Uterus (tissue), 4 donors: ENCODE measurements around the gene AZIN2. TPM values are rescaled to one million over a fixed set of nuclear protein-coding genes. Genes with fewer than 3 reads are reported as not detected.

Experiments
- DNase-seq, 2 donors: peaks; one replicate each; pipeline ENCODE4 v3.0.0-alpha.2; 2019 to 2020
- H3K27ac ChIP-seq, 2 donors: fragments of 200-600 bp; sonication (generic); 1 replicate in 1 of 2; 2 replicates in 1 of 2; pipeline ENCODE4 v1.5.1; 2016 to 2018
- H3K27me3 ChIP-seq, 2 donors: fragments of 200-600 bp; sonication (generic); one replicate each; pipeline ENCODE4 v1.5.1; 2018 to 2019; ENCODE audit warnings: control low read depth in 1 of 2
- H3K36me3 ChIP-seq, 2 donors: fragments of 200-600 bp; sonication (generic); one replicate each; pipeline ENCODE4 v1.5.1; 2019; ENCODE audit warnings: control low read depth in 1 of 2
- H3K4me1 ChIP-seq, 2 donors: fragments of 200-600 bp; sonication (generic); one replicate each; pipeline ENCODE4 v1.5.1; 2018 to 2019; ENCODE audit warnings: control low read depth in 1 of 2
- H3K4me3 ChIP-seq, 2 donors: fragments of 200-600 bp; sonication (generic); 1 replicate in 1 of 2; 2 replicates in 1 of 2; pipeline ENCODE4 v1.5.1; 2018 to 2019; ENCODE audit warnings: mild to moderate bottlenecking in 1 of 2
- H3K9me3 ChIP-seq, 2 donors: fragments of 200-600 bp; sonication (generic); one replicate each; pipeline ENCODE4 v1.5.1; 2019; ENCODE audit warnings: control low read depth in 1 of 2
- POLR2A ChIP-seq, 2 donors: fragments of 450-650 bp; IDR thresholded peaks; one replicate each; pipeline ENCODE4 v1.6.1; 2016; ENCODE audit warnings: antibody characterized with exemption in 2 of 2, mild to moderate bottlenecking in 1 of 2, moderate library complexity in 1 of 2
- intact Hi-C: fragments of 100-400 bp; cut with DNase I; formaldehyde crosslinking; loops from one replicate; pipeline ENCODE4 v1.15.1; 2023; ENCODE audit warnings: low total_unique reads
- total RNA-seq, 4 donors: library from RNA; depleted of rRNA in 3 of 4; stranded (reverse); fragments of >200 nt in 3 of 4; gene quantifications; one replicate each; pipeline versions ENCODE4 v1.1.0 to v1.2.4, GENCODE V29; 2014 to 2023
- TF ChIP-seq, protein P1 (sequence below), 4 experiments: fragments of 200-600 bp in 2 of 4; fragments of 450-650 bp in 2 of 4; sonication (generic) in 2 of 4; IDR thresholded peaks; one replicate each; pipeline ENCODE4 v1.5.1; 2016 to 2019; ENCODE audit warnings: antibody characterized with exemption in 4 of 4, mild to moderate bottlenecking in 2 of 4, moderate library complexity in 1 of 4
- donor health status: DM: yes; HTN: yes; CAD: no.

Gene AZIN2
- total RNA-seq, 4 donors from 2014 or later: 1.2 to 16.1 (median 6.9) TPM

DNA sequence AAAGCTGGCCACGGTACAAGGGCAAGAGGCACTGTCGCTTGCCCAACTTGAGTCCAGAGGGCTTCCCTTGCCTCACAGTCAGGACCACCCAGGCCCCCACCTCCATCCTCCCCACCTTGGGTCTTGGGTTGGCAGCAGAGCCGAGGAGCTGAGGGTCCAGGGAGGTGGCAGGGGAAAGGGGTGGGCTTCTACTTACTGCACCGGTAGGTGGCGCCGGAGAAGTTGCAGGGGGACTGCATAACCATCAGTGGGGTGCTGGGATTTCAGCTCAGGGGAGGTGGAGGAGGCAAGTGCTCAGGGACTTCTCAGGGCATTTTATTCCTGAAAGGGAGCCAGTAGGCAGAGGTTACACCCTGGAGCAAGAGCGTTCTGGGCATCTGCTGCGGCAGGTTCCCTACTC is 56.8 kb downstream of the AZIN2 start:
- H3K9me3 ChIP-seq: no peaks in the 10 kb centered on the region
- TF ChIP-seq POLR2A (IDR thresholded peaks at IDR 0.05): no peak
- TF ChIP-seq, protein P1, sequence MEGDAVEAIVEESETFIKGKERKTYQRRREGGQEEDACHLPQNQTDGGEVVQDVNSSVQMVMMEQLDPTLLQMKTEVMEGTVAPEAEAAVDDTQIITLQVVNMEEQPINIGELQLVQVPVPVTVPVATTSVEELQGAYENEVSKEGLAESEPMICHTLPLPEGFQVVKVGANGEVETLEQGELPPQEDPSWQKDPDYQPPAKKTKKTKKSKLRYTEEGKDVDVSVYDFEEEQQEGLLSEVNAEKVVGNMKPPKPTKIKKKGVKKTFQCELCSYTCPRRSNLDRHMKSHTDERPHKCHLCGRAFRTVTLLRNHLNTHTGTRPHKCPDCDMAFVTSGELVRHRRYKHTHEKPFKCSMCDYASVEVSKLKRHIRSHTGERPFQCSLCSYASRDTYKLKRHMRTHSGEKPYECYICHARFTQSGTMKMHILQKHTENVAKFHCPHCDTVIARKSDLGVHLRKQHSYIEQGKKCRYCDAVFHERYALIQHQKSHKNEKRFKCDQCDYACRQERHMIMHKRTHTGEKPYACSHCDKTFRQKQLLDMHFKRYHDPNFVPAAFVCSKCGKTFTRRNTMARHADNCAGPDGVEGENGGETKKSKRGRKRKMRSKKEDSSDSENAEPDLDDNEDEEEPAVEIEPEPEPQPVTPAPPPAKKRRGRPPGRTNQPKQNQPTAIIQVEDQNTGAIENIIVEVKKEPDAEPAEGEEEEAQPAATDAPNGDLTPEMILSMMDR (IDR thresholded peaks at IDR 0.05): peak in 2 of 4 experiments; percentile 31 to 35
- no peaks in the 10 kb centered on the region for H3K36me3 ChIP-seq
- intact Hi-C loops: no loop called here
- H3K4me3 ChIP-seq: no peak overlapping the region
- no peaks in the 10 kb centered on the region for H3K27me3 ChIP-seq
- peak in 1 of 2 donors; percentile 27 for DNase-seq
- H3K27ac ChIP-seq: no peak overlapping the region
- no peaks in the 10 kb centered on the region for H3K4me1 ChIP-seq

DNA sequence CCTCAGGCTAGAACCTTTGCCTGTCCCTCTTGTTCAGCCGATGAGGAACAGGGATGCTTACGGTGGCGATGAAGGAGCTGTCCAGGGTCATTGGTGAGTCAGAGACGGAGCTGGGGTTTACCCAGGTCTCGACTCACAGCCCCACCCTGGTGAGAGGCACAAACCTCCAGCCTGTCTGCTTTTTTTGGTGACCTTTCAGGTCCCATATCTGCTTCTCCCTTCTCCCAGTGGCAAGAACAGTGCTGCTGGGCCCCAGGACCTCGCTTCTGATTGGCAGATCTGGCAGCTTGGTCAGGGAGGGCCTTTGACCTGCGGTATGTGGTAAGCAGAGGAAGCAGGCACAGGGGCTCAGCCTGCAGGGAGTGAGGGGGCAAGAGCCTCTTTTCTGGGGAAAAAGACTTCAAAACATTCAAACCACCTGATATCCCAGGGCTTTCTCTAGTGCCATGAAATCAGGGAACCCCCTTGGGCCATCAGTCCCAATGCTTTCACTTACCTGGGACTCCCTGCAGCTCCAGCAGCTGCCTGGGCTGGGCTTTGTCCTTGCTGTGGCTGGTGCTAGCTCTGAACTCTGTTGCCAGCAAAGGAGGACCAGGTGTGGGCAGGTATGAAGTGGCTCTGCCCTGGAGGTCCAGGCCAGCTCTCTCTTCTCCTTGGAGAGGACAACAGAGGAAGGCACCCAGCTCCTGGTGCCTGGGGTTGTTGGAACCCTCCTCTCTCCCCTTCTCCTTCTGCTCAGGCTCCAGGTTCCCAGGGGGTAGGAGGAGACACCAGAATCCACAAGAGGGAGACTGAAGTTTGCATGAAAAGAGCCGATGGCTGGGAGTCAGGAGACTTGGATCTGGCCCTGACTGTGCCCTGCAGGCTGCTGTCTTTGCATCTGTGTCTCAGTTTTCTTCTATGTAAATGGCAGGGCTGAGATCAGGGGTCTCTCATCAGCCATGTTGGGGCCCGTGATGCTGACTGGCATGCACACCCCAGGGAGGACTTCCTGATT is 59.5 kb downstream of the AZIN2 start:
- no peak for DNase-seq
- no peak for TF ChIP-seq POLR2A (IDR thresholded peaks at IDR 0.05)
- TF ChIP-seq, protein P1 (IDR thresholded peaks at IDR 0.05): no peak
- intact Hi-C loops: no loop called here

DNA sequence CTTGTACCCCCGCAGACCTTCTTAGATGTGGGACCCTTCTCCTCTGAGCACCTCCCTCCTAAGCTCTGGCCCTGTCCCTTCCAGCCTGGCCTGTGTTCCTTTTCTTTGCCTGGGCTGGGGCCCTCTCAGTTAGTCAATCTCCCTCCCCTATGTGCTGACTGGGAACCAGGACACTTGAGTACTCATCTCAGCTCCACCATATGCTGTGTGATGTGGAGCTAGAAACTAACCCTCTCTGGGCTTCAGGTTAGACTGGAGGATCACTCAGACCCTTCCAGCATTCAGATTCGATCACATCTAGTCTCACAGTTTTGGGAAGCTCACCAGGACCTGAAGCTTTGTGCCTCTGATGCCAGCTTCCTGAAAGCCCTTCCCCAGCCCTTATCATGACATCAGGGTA is 60.3 kb downstream of the AZIN2 start:
- Histone ChIP-seq H3K4me3 (no peak overlapping the region), H3K4me1 (no peaks in the 10 kb centered on the region), H3K9me3 (no peaks in the 10 kb centered on the region), H3K27ac (no peak overlapping the region), H3K36me3 (no peaks in the 10 kb centered on the region), H3K27me3 (no peaks in the 10 kb centered on the region)
- DNase-seq: no peak
- TF ChIP-seq, protein P1 (IDR thresholded peaks at IDR 0.05): no peak
- TF ChIP-seq POLR2A (IDR thresholded peaks at IDR 0.05): no peak
- intact Hi-C loops: no loop called here

More for the DNA sequence above, 59.5 kb downstream of the AZIN2 start:
- no peaks in the 10 kb centered on the region for H3K27me3 ChIP-seq
- no peaks in the 10 kb centered on the region for H3K36me3 ChIP-seq
- H3K9me3 ChIP-seq: no peaks in the 10 kb centered on the region
- no peak overlapping the region for H3K4me3 ChIP-seq
- H3K4me1 ChIP-seq: no peaks in the 10 kb centered on the region
- H3K27ac ChIP-seq: no peak overlapping the region

DNA sequence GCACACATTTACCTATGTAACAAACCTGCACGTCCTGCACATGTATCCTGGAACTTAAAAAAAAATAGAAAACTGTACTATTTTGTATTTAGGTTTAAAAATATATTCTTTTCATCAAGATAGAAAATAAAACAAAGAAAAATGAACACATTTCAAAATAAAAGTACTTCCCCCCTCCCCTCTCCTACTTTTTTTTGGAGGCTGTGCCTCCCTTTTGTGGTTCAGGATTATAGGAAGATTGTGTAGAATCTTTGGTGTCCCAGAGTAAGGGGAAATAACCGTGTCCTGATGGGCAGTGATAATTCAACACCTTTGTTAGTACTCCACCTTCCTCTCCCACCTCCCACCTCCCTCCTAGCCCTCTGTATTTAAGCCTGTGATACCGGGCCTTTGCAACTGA is 60.8 kb downstream of the AZIN2 start:
- no peaks in the 10 kb centered on the region for H3K9me3 ChIP-seq
- TF ChIP-seq, protein P1 (IDR thresholded peaks at IDR 0.05): no peak
- no peak for TF ChIP-seq POLR2A (IDR thresholded peaks at IDR 0.05)
- H3K4me1 ChIP-seq: no peaks in the 10 kb centered on the region
- H3K27me3 ChIP-seq: no peaks in the 10 kb centered on the region
- H3K36me3 ChIP-seq: no peaks in the 10 kb centered on the region
- H3K4me3 ChIP-seq: no peak overlapping the region
- intact Hi-C loops: no loop called here
- DNase-seq: no peak
- no peak overlapping the region for H3K27ac ChIP-seq

DNA sequence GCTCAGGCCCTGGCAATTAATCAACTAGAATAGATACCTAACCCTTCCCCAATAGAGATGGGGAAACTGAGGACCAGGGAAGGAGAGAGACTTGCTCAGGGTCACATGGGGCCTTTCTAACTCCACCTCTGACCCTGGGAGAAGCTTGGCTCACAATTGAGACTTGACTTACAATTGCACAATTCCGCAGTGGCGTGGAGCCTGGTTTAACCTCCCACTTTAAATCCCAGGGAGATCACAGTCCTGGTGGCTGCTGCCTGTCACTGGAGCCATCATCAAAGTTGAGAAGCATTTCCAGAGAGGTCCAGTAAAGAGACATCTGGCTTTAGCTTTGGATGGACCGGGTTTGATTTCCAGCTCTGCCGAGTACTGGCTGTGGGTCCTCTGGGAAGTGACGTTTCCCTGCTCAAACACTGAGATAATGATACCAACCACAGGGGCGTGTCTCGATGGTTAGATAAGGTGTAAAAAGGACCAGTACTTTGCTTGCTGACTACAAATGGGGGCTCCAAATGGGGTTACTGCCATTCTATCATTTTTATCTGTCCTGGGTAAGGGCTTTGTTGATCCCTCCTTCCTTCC is 61.6 kb downstream of the AZIN2 start:
- DNase-seq: no peak
- H3K36me3 ChIP-seq: no peaks in the 10 kb centered on the region
- no peak overlapping the region for H3K4me3 ChIP-seq
- no peaks in the 10 kb centered on the region for H3K27me3 ChIP-seq
- TF ChIP-seq POLR2A (IDR thresholded peaks at IDR 0.05): no peak
- TF ChIP-seq, protein P1 (IDR thresholded peaks at IDR 0.05): no peak
- no peaks in the 10 kb centered on the region for H3K4me1 ChIP-seq
- no peaks in the 10 kb centered on the region for H3K9me3 ChIP-seq
- intact Hi-C loops: no loop called here
- H3K27ac ChIP-seq: peak overlapping the region in 1 of 2 donors; percentile 7
